Liver (tissue), 3 donors: ENCODE results near the gene LHPP.

Experiments used
- CTCF ChIP-seq: fragments of 150-350 bp; IDR thresholded peaks from 2 replicates; pipeline ENCODE4 v1.5.1; 2017; ENCODE audit warnings: improper control_type of control experiment, low read depth, low read length; ENCODE audit not compliant: missing input control
- FOXA1 ChIP-seq: IDR thresholded peaks from 2 replicates; pipeline ENCODE4 v1.6.1; 2016; ENCODE audit warnings: antibody characterized with exemption
- GABPA ChIP-seq, 2 donors: IDR thresholded peaks in 1 of 2; conservative IDR thresholded peaks in 1 of 2; 2 replicates each; pipeline ENCODE4 v1.6.1; 2016; ENCODE audit warnings: antibody characterized with exemption in 2 of 2, mild to moderate bottlenecking in 1 of 2, moderate library complexity in 1 of 2
- HNF4A ChIP-seq, 2 donors: conservative IDR thresholded peaks; 2 replicates each; pipeline ENCODE4 v1.6.1; 2016; ENCODE audit warnings: antibody characterized with exemption in 2 of 2, mild to moderate bottlenecking in 2 of 2
- JUND ChIP-seq, 2 donors: IDR thresholded peaks; 2 replicates each; pipeline ENCODE4 v1.6.1; 2016; ENCODE audit warnings: antibody characterized with exemption in 2 of 2
- MAX ChIP-seq: IDR thresholded peaks from 2 replicates; pipeline ENCODE4 v1.6.1; 2016; ENCODE audit warnings: antibody characterized with exemption
- RAD21 ChIP-seq, 2 donors: IDR thresholded peaks; 2 replicates each; pipeline ENCODE4 v1.6.1; 2016; ENCODE audit warnings: antibody characterized with exemption in 2 of 2, mild to moderate bottlenecking in 2 of 2
- REST ChIP-seq: IDR thresholded peaks from 2 replicates; pipeline ENCODE4 v1.6.1; 2016; ENCODE audit warnings: antibody characterized with exemption, mild to moderate bottlenecking
- RXRA ChIP-seq, 2 donors: IDR thresholded peaks; 2 replicates each; pipeline ENCODE4 v1.6.1; 2017 to 2018; ENCODE audit warnings: antibody characterized with exemption in 2 of 2, mild to moderate bottlenecking in 1 of 2
- TAF1 ChIP-seq: conservative IDR thresholded peaks from 2 replicates; pipeline ENCODE4 v1.6.1; 2016; ENCODE audit warnings: antibody characterized with exemption, mild to moderate bottlenecking
- YY1 ChIP-seq: IDR thresholded peaks from 2 replicates; pipeline ENCODE4 v1.6.1; 2016; ENCODE audit warnings: antibody characterized with exemption, mild to moderate bottlenecking
- ZBTB33 ChIP-seq: IDR thresholded peaks from 2 replicates; pipeline ENCODE4 v1.6.1; 2016; ENCODE audit warnings: antibody characterized with exemption
- donor health status: healthy.
- donor health status: healthy.

GRCh38 chr10:124467165-124467564 lies 5.5 kb downstream of the LHPP start:
- TF ChIP-seq TAF1, result no peak
- no peak for TF ChIP-seq REST
- no peak for TF ChIP-seq CTCF
- no peak for TF ChIP-seq FOXA1
- no peak for TF ChIP-seq RAD21 (IDR thresholded peaks at IDR 0.05)
- TF ChIP-seq GABPA (IDR thresholded peaks at IDR 0.05 in 1 of 2, conservative IDR thresholded peaks at IDR 0.05 in 1 of 2), result no peak
- no peak for TF ChIP-seq HNF4A (conservative IDR thresholded peaks at IDR 0.05)
- TF ChIP-seq YY1, result no peak
- TF ChIP-seq RXRA (IDR thresholded peaks at IDR 0.05), result no peak
- no peak for TF ChIP-seq MAX
- no peak for TF ChIP-seq JUND (IDR thresholded peaks at IDR 0.05)
- no peak for TF ChIP-seq ZBTB33
